Measurements from ENCODE around the gene KCNMA1.

GRCh38 chr10:76997631-76998030, 640.0 kb downstream of the KCNMA1 start:
- TF ChIP-seq GATA2 (IDR thresholded peaks at IDR 0.05; ENCODE audit: low read depth, low read length) (no peak), GATA3 (IDR thresholded peaks at IDR 0.05; ENCODE audit: low read depth, low read length) (no peak)

Data from SH-SY5Y (cell line).